Activated CD8-positive, alpha-beta memory T cell treated with anti-CD3 and anti-CD28 coated beads, Interleukin-2, amount 50 U/mL, for 24 hours (primary cell): ENCODE data around the gene LTBR.
A peak's percentile ranks its signal among the peaks of the same experiment; 100 is the strongest.
"Not testable (repeated sequence)": the region's sequence is repeated elsewhere in the genome, so short reads cannot be mapped to it uniquely, and the experiment has no call there.

Source experiments
- DNase-seq: peaks from one replicate; pipeline ENCODE4 v3.0.0-alpha.2; 2020; ENCODE audit errors: extremely low read depth

Gene LTBR

DNA sequence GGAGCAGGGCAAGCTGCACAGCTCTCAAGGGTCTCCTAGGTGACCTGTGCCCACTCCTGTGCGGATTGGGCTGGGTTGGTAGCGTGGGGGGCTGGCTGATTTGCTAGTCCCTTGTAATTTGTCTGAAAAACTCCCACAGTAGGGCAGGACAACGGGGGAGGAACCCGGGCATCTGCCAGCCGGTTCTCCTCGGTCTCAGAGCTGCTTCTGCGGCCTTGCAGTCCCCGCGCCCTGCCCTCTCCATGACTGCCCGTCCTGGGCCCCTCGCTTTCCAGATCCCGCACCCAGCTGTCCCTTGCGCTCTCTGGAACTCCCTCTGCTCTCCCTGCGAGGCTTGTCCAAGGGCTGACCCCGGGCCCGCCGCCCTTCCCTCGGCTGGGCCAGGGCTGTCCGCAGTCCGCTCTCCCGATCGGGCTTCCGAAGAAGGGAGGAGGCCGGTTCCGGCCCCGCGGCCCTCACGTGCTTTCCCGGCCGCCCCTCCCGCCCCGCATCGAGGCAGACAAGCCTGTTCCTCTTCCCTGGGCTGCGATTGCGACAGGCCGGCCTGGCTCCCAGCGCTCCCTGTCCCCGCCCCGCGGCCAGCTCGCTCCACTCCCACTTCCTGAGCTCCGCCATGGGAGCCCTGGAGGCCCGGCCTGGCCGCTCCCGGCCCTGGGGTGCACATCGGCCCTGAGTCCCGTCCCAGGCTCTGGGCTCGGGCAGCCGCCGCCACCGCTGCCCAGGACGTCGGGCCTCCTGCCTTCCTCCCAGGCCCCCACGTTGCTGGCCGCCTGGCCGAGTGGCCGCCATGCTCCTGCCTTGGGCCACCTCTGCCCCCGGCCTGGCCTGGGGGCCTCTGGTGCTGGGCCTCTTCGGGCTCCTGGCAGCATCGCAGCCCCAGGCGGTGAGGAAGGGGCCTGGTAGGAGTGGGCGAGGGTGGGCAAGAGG, at the start of gene LTBR:
TSS of gene LTBR (plus strand) at position 591 of the 927 bp plus-strand sequence. CDS start at position 788, 197 bp downstream.
- DNase-seq, result no peak

- no peak for DNase-seq
Observed at GRCh38 chr12:6334359-6334758, 49.6 kb upstream of the LTBR start.

- no peak for DNase-seq
Observed at GRCh38 chr12:6334940-6335450, 49.0 kb upstream of the LTBR start.

- DNase-seq, result peak; percentile 77
Observed at GRCh38 chr12:6335451-6336078, 48.4 kb upstream of the LTBR start.

- DNase-seq, result no peak
Observed at GRCh38 chr12:6336079-6336888, 47.7 kb upstream of the LTBR start.

DNA sequence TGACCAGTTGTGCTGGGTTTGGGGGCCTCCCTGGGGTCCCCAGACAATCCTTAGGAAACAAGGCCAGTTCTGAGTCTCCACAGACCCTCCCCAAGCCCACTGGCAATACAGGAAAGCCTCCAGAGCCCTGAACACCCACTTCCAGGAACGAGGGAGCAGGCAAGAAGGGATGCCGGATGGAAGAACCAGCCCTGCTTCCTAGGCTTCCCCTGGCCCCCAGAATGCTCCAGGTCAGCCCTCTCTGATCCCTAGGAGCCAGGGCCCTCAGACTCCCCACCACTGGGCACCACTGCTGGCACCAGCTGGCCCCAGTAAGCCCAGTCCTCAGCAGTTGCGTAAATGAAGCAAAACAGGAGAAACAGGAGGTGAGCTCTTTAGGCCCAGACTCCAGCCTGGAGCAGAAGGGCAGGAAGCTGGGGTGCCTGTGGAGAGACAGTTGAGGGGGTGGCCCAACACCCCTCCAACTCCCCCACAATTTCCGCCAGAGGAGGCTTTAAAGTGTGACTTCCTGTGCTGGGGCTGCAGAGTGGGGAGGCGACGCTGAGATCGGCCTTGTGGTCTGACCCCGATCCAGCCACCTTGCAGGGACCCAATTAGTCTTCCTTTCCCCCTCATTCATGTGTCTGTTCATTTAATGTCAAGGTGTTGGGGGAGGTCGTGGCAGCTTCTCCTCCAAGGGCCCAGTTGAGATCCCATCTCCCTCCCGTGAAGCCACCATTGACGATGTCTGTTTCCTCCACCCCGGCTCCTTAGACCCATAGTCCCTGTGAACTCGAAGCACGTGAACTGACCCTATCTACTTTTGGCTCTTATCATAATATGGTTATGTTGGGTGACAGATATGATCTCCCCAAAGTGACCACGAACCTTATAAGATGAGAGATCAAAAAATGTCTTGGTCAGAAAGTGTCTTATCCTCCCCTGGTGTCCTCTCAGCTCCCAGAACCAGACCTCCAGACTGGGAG, 46.8 kb upstream of the LTBR start:
- no peak for DNase-seq

GRCh38 chr12:6337958-6338433, 46.0 kb upstream of the LTBR start:
- DNase-seq, result no peak

DNA sequence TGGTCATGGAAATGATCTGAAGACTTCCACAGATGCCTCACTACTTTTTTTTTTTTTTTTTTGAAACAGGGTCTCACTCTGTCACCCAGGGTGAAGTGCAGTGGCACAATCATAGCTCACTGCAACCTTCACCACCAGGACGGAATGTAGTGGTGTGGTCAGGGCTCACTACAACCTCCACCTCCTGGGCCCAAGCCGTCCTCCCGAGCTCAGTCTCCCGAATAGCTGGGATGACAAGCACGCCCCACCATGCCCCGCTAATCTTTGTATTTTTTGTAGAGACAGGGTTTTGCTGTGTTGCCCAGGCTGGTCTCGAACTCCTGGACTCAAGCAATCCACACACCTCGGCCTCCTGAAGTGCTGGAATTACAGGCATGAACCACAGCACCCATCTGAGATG, 45.4 kb upstream of the LTBR start:
- not testable (repeated sequence) for DNase-seq

- no peak for DNase-seq
Observed at GRCh38 chr12:6338955-6339354, 45.0 kb upstream of the LTBR start.

DNA sequence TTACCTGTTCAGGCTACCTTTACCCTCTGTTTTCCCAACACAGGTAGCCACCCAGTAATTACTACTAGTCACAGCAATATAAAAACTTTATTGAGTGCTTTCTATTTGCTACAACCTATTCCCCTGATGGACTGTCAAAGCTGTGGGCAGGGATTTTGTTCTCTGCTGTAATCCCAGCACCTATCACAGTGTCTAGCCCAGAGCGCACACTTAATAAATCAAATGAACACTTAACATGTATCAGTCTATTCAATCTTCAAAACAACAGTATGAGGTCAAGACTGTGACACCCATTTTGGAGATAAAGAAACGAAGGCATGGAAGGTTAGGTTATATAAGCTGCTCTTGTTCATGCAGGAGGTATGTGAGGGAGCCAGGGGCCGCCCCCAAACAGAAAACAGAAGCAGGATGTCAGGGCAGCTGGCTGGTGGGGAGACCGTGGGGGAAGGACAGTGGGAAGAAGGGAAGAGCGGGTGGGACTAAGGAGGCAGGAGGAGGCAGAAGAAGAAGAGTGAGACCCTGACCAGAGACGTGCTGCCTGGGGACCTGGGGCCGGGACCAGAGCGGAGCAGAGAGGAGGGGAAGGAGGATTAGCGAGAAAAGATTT, 43.8 kb upstream of the LTBR start:
- no peak for DNase-seq

GRCh38 chr12:6340745-6341416, 43.1 kb upstream of the LTBR start:
- no peak for DNase-seq

DNA sequence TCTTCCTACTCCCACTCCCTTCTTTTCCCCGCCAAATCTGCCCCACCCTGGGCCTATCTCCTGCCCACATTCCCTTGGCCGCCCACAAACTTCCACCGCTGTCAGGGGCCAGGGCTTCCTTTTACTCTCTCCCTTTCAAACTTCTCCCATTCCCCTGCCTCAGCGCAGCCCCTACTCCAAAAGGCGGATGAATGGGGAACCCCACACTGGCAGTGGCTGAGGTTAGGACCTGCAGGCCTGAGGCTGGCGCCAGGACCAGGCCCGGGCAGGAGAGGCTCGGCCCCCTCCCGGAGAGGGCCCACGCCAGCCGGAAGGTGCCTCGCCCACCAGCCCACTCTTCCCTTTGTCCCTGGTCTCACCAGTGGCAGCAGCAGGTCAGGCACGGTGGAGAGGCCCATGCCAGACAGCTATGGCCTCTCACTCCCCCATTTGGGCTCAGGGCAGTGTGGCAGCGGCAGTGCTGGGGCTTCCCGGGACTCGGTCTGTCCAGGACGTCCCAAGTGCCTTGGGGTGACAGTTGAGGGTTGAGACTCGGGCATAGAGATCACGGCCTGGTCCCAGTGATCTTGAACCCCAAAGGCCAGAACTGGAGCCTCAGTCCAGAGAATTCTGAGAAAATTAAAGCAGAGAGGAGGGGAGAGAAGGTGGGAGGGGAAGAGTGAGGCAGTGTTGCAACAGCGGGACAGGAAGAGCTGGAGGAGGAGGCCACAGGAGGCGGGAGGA, 42.4 kb upstream of the LTBR start, which contains the start of gene TNFRSF1A:
TSS of gene TNFRSF1A (minus strand) at position 660 of the 723 bp plus-strand sequence. CDS start at position 398, 262 bp downstream.
- DNase-seq, result no peak

DNA sequence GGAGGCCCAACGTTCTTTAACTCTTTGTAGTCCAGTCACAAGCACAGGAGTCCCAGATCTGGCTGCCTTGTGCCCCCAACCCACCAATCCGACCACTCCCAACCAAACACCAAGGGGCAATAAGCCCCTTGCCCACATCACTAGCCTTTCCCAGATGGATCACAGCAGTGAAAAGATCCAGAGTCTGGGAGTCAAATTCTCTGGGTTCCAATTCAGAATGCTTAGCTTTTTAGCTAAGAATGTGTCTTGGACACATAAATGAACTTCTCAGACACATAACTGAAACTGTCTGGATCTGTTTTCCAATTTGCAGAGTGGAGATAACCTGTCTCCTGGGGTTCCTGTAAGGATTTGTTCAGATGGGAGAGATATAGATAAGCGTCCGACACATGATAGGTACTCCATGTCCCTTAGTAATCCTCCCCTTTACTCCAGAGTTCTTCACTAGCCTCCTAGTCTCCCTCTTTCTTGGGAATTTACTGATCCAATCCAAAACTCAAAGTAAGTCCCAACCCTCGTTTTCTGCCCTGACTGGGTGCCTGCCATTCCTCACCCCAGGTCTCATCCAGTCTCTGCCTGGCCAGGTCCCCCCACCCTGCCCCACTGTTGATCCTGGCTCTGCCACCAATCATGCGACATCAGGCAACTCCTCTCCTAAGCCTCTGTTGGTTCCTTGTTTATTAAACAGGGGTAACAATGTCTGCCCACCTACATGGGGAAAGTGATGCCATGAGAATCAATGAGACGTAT, 41.6 kb upstream of the LTBR start:
- DNase-seq, result no peak

DNA sequence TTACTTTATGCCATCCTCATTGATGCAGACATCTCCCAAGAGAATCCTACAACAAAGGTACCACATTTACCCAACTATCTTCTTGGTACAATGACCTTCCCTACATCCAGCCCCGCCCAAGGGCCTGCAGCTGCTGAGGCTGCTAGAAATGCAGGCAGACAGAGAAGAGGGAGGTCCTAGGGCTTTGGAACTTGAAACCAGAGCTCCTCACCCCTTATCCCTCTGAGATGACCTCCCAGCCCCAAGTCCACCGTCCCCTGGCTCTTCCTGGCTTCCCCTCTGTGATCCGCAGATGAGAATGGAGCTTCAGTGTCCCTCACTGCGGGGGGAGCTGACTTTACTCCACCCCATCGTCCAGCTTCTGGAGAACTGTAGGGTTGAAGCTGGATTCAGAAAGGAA, 40.4 kb upstream of the LTBR start:
- no peak for DNase-seq

GRCh38 chr12:6344101-6344660, 39.8 kb upstream of the LTBR start:
- DNase-seq, result not testable (repeated sequence)

DNA sequence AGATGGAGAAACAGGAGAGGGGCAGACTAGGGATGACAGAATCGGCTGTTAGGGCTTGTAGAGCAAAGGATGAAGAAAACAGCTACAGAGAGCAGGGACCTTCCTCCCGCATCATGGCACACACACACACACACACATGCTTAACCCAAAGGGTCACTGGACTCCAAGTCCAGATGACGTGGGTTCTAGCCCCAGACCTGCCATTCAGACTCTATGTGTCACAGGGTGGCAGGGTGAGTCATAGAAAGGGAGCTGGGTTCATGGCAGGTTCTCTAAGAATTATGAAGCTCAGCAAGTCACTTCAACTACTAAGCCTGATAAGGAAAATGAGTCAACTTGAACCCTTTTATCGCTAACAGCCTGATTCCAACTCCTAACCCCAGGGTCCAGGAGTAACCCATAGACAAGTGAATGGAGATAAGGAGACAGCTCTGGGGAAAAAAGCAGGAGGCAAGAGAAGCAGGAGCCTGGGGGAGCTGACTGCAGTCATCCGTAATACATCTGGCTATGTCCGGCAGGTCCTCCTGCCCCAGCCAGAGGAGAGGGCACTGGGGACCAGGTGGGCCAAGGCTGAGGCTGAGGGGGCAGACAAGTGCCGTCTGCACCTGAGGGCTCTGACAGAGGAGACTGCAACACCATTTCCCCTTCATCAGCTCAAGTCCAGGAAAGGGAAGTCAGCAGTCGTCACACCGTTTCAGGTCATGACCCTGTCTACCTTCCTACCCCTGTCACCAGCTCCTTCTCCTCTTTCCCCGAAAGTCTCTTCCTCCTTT, 38.5 kb upstream of the LTBR start:
- DNase-seq, result no peak

GRCh38 chr12:6346235-6346832, 37.6 kb upstream of the LTBR start:
- DNase-seq, result no peak
